Measurements from ENCODE around the gene MGAT3.
A peak's percentile ranks its signal among the peaks of the same experiment; 100 is the strongest.

- TF ChIP-seq, protein P1, sequence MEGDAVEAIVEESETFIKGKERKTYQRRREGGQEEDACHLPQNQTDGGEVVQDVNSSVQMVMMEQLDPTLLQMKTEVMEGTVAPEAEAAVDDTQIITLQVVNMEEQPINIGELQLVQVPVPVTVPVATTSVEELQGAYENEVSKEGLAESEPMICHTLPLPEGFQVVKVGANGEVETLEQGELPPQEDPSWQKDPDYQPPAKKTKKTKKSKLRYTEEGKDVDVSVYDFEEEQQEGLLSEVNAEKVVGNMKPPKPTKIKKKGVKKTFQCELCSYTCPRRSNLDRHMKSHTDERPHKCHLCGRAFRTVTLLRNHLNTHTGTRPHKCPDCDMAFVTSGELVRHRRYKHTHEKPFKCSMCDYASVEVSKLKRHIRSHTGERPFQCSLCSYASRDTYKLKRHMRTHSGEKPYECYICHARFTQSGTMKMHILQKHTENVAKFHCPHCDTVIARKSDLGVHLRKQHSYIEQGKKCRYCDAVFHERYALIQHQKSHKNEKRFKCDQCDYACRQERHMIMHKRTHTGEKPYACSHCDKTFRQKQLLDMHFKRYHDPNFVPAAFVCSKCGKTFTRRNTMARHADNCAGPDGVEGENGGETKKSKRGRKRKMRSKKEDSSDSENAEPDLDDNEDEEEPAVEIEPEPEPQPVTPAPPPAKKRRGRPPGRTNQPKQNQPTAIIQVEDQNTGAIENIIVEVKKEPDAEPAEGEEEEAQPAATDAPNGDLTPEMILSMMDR (IDR thresholded peaks at IDR 0.05): peak in 1 of 6 experiments; percentile 1
- TF ChIP-seq EP300 (IDR thresholded peaks at IDR 0.05): peak in 1 of 4 donors; percentile 72
Measured at GRCh38 chr22:39532215-39533073, 75.6 kb downstream of the MGAT3 start, which contains the start of gene RPS19BP1.

Measured in upper lobe of left lung (tissue), 4 donors.